ENCODE results near the gene PSAP.

DNA sequence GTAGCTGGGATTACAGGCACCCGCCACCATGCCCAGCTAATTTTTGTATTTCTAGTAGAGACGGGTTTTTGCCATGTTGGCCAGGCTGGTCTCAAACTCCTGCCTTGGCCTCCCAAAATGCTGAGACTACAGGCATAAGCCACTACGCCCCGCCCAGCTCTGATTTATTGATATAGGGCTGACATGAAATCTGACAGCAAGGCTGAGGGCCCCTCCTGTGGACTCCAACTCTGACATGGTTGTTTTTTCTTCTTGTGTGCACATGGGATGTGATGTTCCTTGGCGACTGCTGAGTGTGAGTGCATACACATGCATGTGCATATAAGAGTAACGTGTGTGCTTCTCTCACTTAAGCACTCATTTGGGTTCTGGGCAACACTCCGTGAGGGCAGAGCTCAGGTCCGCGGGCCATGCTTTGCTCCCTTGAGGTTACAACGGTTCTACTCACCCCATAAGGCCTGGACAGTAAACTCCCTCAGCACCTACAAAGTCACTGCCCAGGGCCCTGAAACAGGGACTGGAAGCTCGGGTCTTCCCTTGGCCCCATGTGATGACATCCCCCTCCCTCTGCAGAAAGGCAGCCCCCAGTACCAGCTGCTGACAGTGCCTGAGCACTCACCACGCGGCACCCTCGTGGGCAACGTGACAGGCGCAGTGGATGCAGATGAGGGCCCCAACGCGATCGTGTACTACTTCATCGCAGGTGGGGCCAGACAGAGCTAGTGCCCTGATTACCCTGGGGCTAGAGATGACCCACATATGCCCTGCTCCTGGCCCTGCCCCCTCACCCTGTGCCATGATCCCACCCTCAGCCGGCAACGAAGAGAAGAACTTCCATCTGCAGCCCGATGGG lies 44.1 kb downstream of the PSAP start:
- TF ChIP-seq, protein P1, sequence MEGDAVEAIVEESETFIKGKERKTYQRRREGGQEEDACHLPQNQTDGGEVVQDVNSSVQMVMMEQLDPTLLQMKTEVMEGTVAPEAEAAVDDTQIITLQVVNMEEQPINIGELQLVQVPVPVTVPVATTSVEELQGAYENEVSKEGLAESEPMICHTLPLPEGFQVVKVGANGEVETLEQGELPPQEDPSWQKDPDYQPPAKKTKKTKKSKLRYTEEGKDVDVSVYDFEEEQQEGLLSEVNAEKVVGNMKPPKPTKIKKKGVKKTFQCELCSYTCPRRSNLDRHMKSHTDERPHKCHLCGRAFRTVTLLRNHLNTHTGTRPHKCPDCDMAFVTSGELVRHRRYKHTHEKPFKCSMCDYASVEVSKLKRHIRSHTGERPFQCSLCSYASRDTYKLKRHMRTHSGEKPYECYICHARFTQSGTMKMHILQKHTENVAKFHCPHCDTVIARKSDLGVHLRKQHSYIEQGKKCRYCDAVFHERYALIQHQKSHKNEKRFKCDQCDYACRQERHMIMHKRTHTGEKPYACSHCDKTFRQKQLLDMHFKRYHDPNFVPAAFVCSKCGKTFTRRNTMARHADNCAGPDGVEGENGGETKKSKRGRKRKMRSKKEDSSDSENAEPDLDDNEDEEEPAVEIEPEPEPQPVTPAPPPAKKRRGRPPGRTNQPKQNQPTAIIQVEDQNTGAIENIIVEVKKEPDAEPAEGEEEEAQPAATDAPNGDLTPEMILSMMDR (IDR thresholded peaks at IDR 0.05), result no peak
- TF ChIP-seq POLR2A (IDR thresholded peaks at IDR 0.05; ENCODE audit: low read length) (no peak), CHD2 (IDR thresholded peaks at IDR 0.05; ENCODE audit: low read length, partially characterized antibody) (no peak), RNF2 (IDR thresholded peaks at IDR 0.05; ENCODE audit: borderline replicate concordance, low read depth) (no peak), BHLHE40 (IDR thresholded peaks at IDR 0.05; ENCODE audit: low read depth, low read length) (no peak), RAD21 (conservative IDR thresholded peaks at IDR 0.05 in 1 of 2, IDR thresholded peaks at IDR 0.05 in 1 of 2) (no peak)
- TF ChIP-seq, protein P2, sequence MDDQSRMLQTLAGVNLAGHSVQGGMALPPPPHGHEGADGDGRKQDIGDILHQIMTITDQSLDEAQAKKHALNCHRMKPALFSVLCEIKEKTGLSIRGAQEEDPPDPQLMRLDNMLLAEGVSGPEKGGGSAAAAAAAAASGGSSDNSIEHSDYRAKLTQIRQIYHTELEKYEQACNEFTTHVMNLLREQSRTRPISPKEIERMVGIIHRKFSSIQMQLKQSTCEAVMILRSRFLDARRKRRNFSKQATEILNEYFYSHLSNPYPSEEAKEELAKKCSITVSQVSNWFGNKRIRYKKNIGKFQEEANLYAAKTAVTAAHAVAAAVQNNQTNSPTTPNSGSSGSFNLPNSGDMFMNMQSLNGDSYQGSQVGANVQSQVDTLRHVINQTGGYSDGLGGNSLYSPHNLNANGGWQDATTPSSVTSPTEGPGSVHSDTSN (IDR thresholded peaks at IDR 0.05), result no peak
- TF ChIP-seq, protein P3, sequence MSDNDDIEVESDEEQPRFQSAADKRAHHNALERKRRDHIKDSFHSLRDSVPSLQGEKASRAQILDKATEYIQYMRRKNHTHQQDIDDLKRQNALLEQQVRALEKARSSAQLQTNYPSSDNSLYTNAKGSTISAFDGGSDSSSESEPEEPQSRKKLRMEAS (IDR thresholded peaks at IDR 0.05), result no peak
